GM12874 (cell line): ENCODE data around the gene KCNAB1.

ENCODE experiments used
- CTCF ChIP-seq: IDR thresholded peaks from 2 replicates; pipeline ENCODE4 v1.5.1; 2011; ENCODE audit warnings: low read depth, mild to moderate bottlenecking, control low read depth, low read length, moderate library complexity; ENCODE audit not compliant: insufficient read depth

The KCNAB1 gene

GRCh38 chr3:156256945-156257344, 136.6 kb downstream of the KCNAB1 start:
- TF ChIP-seq CTCF: no peak

GRCh38 chr3:156258301-156258700, 137.9 kb downstream of the KCNAB1 start:
- TF ChIP-seq CTCF: no peak

GRCh38 chr3:156259896-156260295, 139.5 kb downstream of the KCNAB1 start:
- no peak for TF ChIP-seq CTCF

GRCh38 chr3:156260331-156260730, 140.0 kb downstream of the KCNAB1 start:
- no peak for TF ChIP-seq CTCF

GRCh38 chr3:156264771-156265170, 144.4 kb downstream of the KCNAB1 start:
- TF ChIP-seq CTCF: no peak

GRCh38 chr3:156271508-156271907, 151.1 kb downstream of the KCNAB1 start:
- TF ChIP-seq CTCF: no peak

- no peak for TF ChIP-seq CTCF
Observed at GRCh38 chr3:156271995-156272719, 151.8 kb downstream of the KCNAB1 start.
